Measurements from ENCODE around the gene MSI2. TPM values are rescaled to one million over a fixed set of nuclear protein-coding genes. Genes with fewer than 3 reads are reported as not detected.

MSI2 gene
- total RNA-seq, 2 donors from 2014 or later: 112 to 119 TPM

GRCh38 chr17:57506774-57507127 lies 250.4 kb downstream of the MSI2 start:
- Mint-ChIP-seq H3K9me3 (no peaks in the 10 kb centered on the region), H3K27ac (no peak overlapping the region), H3K4me1 (ENCODE audit: low read depth) (peaks cover 10% of the 10 kb centered on the region), H3K36me3 (ENCODE audit: insufficient read depth in 2 of 2) (peaks cover 0 to 4% of the 10 kb centered on the region in 2 donors), H3K4me3 (no peak overlapping the region), H3K27me3 (ENCODE audit: low read depth) (no peaks in the 10 kb centered on the region)
- ATAC-seq (replicated peaks in 1 of 2) (peak; percentile 8 to 27), DNase-seq (no peak)

- no peak overlapping the region for H3K4me3 Mint-ChIP-seq
- no peak overlapping the region for H3K27ac Mint-ChIP-seq
Observed at GRCh38 chr17:57507828-57508227, 251.5 kb downstream of the MSI2 start.

GRCh38 chr17:57508671-57509070 lies 252.3 kb downstream of the MSI2 start:
- Mint-ChIP-seq H3K9me3 (no peaks in the 10 kb centered on the region), H3K27me3 (ENCODE audit: low read depth) (no peaks in the 10 kb centered on the region), H3K27ac (peak overlapping the region; percentile 83), H3K36me3 (ENCODE audit: insufficient read depth in 2 of 2) (peaks cover 0 to 4% of the 10 kb centered on the region in 2 donors), H3K4me3 (peak overlapping the region in 1 of 2 donors; percentile 41), H3K4me1 (ENCODE audit: low read depth) (peaks cover 17% of the 10 kb centered on the region)
- peak in 1 of 2 donors; percentile 29 for ATAC-seq (replicated peaks in 1 of 2)
- no peak for DNase-seq

More at GRCh38 chr17:57507828-57508227, 251.5 kb downstream of the MSI2 start:
- ATAC-seq (replicated peaks in 1 of 2) (no peak), DNase-seq (no peak)
- peaks cover 14% of the 10 kb centered on the region for H3K4me1 Mint-ChIP-seq (ENCODE audit: low read depth)
- H3K36me3 Mint-ChIP-seq (ENCODE audit: insufficient read depth in 2 of 2): peaks cover 0 to 4% of the 10 kb centered on the region in 2 donors
- H3K27me3 Mint-ChIP-seq (ENCODE audit: low read depth): no peaks in the 10 kb centered on the region
- no peaks in the 10 kb centered on the region for H3K9me3 Mint-ChIP-seq

- Mint-ChIP-seq H3K4me3 (no peak overlapping the region), H3K4me1 (ENCODE audit: low read depth) (peaks cover 30% of the 10 kb centered on the region), H3K27me3 (ENCODE audit: low read depth) (no peaks in the 10 kb centered on the region), H3K27ac (peak overlapping the region; percentile 58), H3K36me3 (ENCODE audit: insufficient read depth in 2 of 2) (peaks cover 0 to 4% of the 10 kb centered on the region in 2 donors), H3K9me3 (no peaks in the 10 kb centered on the region)
- ATAC-seq (replicated peaks in 1 of 2) (no peak), DNase-seq (no peak)
Observed at GRCh38 chr17:57511475-57512123, 255.3 kb downstream of the MSI2 start.

GRCh38 chr17:57512258-57512657 lies 255.9 kb downstream of the MSI2 start:
- Mint-ChIP-seq H3K4me1 (ENCODE audit: low read depth) (peaks cover 30% of the 10 kb centered on the region), H3K4me3 (no peak overlapping the region), H3K36me3 (ENCODE audit: insufficient read depth in 2 of 2) (peaks cover 0 to 4% of the 10 kb centered on the region in 2 donors), H3K27ac (peak overlapping the region; percentile 58), H3K9me3 (no peaks in the 10 kb centered on the region), H3K27me3 (ENCODE audit: low read depth) (no peaks in the 10 kb centered on the region)
- ATAC-seq (replicated peaks in 1 of 2) (no peak), DNase-seq (no peak)

GRCh38 chr17:57512691-57513090 lies 256.4 kb downstream of the MSI2 start:
- no peak for ATAC-seq (replicated peaks in 1 of 2)
- Mint-ChIP-seq H3K27ac (no peak overlapping the region), H3K27me3 (ENCODE audit: low read depth) (no peaks in the 10 kb centered on the region), H3K9me3 (no peaks in the 10 kb centered on the region), H3K4me3 (no peak overlapping the region), H3K36me3 (ENCODE audit: insufficient read depth in 2 of 2) (peaks cover 0 to 4% of the 10 kb centered on the region in 2 donors), H3K4me1 (ENCODE audit: low read depth) (peaks cover 30% of the 10 kb centered on the region)
- DNase-seq: no peak

- Mint-ChIP-seq H3K9me3 (no peaks in the 10 kb centered on the region), H3K27me3 (ENCODE audit: low read depth) (no peaks in the 10 kb centered on the region), H3K4me3 (no peak overlapping the region), H3K36me3 (ENCODE audit: insufficient read depth in 2 of 2) (peaks cover 0 to 4% of the 10 kb centered on the region in 2 donors), H3K27ac (no peak overlapping the region), H3K4me1 (ENCODE audit: low read depth) (peaks cover 30% of the 10 kb centered on the region)
- no peak for DNase-seq
- no peak for ATAC-seq (replicated peaks in 1 of 2)
Observed at GRCh38 chr17:57513569-57513968, 257.2 kb downstream of the MSI2 start.

- Mint-ChIP-seq H3K4me3 (no peak overlapping the region), H3K27me3 (ENCODE audit: low read depth) (no peaks in the 10 kb centered on the region), H3K36me3 (ENCODE audit: insufficient read depth in 2 of 2) (peaks cover 0 to 2% of the 10 kb centered on the region in 2 donors), H3K4me1 (ENCODE audit: low read depth) (peaks cover 26% of the 10 kb centered on the region), H3K9me3 (no peaks in the 10 kb centered on the region), H3K27ac (peak overlapping the region; percentile 42)
- no peak for DNase-seq
- peak in 1 of 2 donors; percentile 21 for ATAC-seq (replicated peaks in 1 of 2)
Observed at GRCh38 chr17:57514614-57515013, 258.3 kb downstream of the MSI2 start.

GRCh38 chr17:57515662-57516211 lies 259.4 kb downstream of the MSI2 start:
- H3K9me3 Mint-ChIP-seq: no peaks in the 10 kb centered on the region
- H3K27ac Mint-ChIP-seq: no peak overlapping the region
- no peak for ATAC-seq (replicated peaks in 1 of 2)
- H3K4me1 Mint-ChIP-seq (ENCODE audit: low read depth): peaks cover 26% of the 10 kb centered on the region
- H3K36me3 Mint-ChIP-seq (ENCODE audit: insufficient read depth in 2 of 2): peaks cover 0 to 2% of the 10 kb centered on the region in 2 donors
- no peak for DNase-seq
- H3K27me3 Mint-ChIP-seq (ENCODE audit: low read depth): no peaks in the 10 kb centered on the region
- H3K4me3 Mint-ChIP-seq: no peak overlapping the region

- Mint-ChIP-seq H3K9me3 (no peaks in the 10 kb centered on the region), H3K27ac (no peak overlapping the region), H3K4me3 (no peak overlapping the region), H3K27me3 (ENCODE audit: low read depth) (no peaks in the 10 kb centered on the region), H3K36me3 (ENCODE audit: insufficient read depth in 2 of 2) (no peaks in the 10 kb centered on the region), H3K4me1 (ENCODE audit: low read depth) (peaks cover 26% of the 10 kb centered on the region)
- DNase-seq (no peak), ATAC-seq (replicated peaks in 1 of 2) (no peak)
Observed at GRCh38 chr17:57516290-57517230, 260.2 kb downstream of the MSI2 start.

GRCh38 chr17:57517273-57517631 lies 260.9 kb downstream of the MSI2 start:
- ATAC-seq (replicated peaks in 1 of 2): no peak
- no peaks in the 10 kb centered on the region for H3K36me3 Mint-ChIP-seq (ENCODE audit: insufficient read depth in 2 of 2)
- H3K27ac Mint-ChIP-seq: no peak overlapping the region
- peaks cover 21% of the 10 kb centered on the region for H3K4me1 Mint-ChIP-seq (ENCODE audit: low read depth)
- DNase-seq: no peak
- H3K4me3 Mint-ChIP-seq: no peak overlapping the region
- H3K27me3 Mint-ChIP-seq (ENCODE audit: low read depth): no peaks in the 10 kb centered on the region
- no peaks in the 10 kb centered on the region for H3K9me3 Mint-ChIP-seq

GRCh38 chr17:57517632-57518456 lies 261.5 kb downstream of the MSI2 start:
- DNase-seq (no peak), ATAC-seq (replicated peaks in 1 of 2) (no peak)
- Mint-ChIP-seq H3K36me3 (ENCODE audit: insufficient read depth in 2 of 2) (no peaks in the 10 kb centered on the region), H3K4me3 (no peak overlapping the region), H3K27ac (no peak overlapping the region), H3K9me3 (no peaks in the 10 kb centered on the region), H3K4me1 (ENCODE audit: low read depth) (peaks cover 21% of the 10 kb centered on the region), H3K27me3 (ENCODE audit: low read depth) (no peaks in the 10 kb centered on the region)
